ENCODE measurements around the gene FNDC3A. TPM values are rescaled to one million over a fixed set of nuclear protein-coding genes. Genes with fewer than 3 reads are reported as not detected.
A peak's percentile ranks its signal among the peaks of the same experiment; 100 is the strongest.
"Not testable (repeated sequence)": the region's sequence is repeated elsewhere in the genome, so short reads cannot be mapped to it uniquely, and the experiment has no call there.

The FNDC3A gene
- polyA plus RNA-seq, 1 donor from 2014 or later, result 8.9 TPM

DNA sequence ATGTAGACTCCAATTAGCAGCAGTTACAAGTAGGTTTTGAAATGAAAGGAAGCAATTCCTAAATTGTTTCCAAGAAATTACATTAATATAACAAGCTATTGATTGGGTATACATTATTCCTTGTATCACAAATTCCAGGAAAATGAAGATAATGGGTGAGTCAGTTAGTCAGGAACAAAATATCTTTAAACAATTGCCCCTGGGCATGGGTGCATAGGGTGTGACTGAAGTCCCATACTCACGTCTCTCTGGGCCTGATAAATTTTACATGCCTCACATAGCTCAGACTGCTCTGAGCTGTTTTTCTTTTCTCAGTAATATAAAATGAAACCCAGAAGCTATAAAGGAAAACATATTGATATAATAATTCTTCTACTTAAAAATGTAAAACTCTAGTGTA, 87.8 kb downstream of the FNDC3A start:
- peaks cover 5% of the 10 kb centered on the region for H3K36me3 Mint-ChIP-seq
- H3K27me3 Mint-ChIP-seq, result no peaks in the 10 kb centered on the region
- H3K27ac Mint-ChIP-seq, result no peak overlapping the region
- peaks cover 8 to 10% (median 9%) of the 10 kb centered on the region in 3 donors for H3K4me1 Mint-ChIP-seq
- no peaks in the 10 kb centered on the region for H3K9me3 Mint-ChIP-seq
- no peak overlapping the region for H3K4me3 Mint-ChIP-seq

- H3K36me3 Mint-ChIP-seq, result peaks cover 7% of the 10 kb centered on the region
- H3K4me3 Mint-ChIP-seq, result no peak overlapping the region
- no peaks in the 10 kb centered on the region for H3K9me3 Mint-ChIP-seq
- no peaks in the 10 kb centered on the region for H3K27me3 Mint-ChIP-seq
- no peak overlapping the region for H3K27ac Mint-ChIP-seq
- H3K4me1 Mint-ChIP-seq, result peaks cover 5 to 8% (median 8%) of the 10 kb centered on the region in 3 donors
These were observed 88.8 kb downstream of the FNDC3A start for GRCh38 chr13:49064476-49064875.

DNA sequence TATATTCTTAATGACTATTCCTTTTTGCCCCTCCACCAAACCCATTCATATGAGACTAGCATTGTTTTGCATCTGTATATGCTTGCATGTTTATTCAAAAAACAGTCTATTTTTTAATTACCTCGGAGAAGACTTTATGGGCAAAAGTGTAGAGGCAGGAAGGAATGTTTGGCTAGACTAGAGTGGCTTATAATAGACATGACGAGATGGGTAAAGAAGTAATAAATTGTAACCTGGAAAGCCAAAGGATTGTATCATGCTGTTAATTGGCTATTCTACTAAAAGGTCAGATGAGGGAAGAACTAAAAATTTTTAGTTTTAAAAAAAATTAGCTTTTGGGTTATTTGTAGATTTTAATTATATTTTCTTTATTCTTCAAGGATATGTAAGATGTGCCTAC, 91.1 kb downstream of the FNDC3A start:
- H3K9me3 Mint-ChIP-seq, result no peaks in the 10 kb centered on the region
- H3K4me1 Mint-ChIP-seq, result peaks cover under 1 to 8% (median 8%) of the 10 kb centered on the region in 3 donors
- H3K4me3 Mint-ChIP-seq, result no peak overlapping the region
- no peaks in the 10 kb centered on the region for H3K27me3 Mint-ChIP-seq
- peaks cover 9% of the 10 kb centered on the region for H3K36me3 Mint-ChIP-seq
- H3K27ac Mint-ChIP-seq, result no peak overlapping the region

DNA sequence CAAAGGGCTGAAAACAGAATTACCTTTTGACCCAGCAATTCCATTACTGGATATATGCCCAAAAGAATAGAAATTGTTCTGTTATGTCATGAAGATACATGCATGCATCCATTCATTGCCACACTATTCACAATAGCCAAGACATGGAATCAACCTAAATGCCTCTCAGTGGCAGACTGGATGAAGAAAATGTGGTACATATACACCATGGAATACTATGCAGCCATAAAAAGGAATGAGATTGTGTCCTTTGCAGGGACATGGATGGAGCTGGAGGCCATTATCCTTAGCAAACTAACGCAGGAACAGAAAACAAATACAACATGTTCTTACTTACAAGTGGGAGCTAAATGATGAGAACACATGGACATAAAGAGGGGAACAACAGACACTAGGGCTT, 92.8 kb downstream of the FNDC3A start:
- H3K9me3 Mint-ChIP-seq, H3K27ac Mint-ChIP-seq, H3K27me3 Mint-ChIP-seq, H3K4me3 Mint-ChIP-seq, H3K4me1 Mint-ChIP-seq, H3K36me3 Mint-ChIP-seq: not testable (repeated sequence)

GRCh38 chr13:49070021-49070420, 94.3 kb downstream of the FNDC3A start:
- not testable (repeated sequence) for H3K4me3 Mint-ChIP-seq, H3K27ac Mint-ChIP-seq, H3K27me3 Mint-ChIP-seq, H3K4me1 Mint-ChIP-seq, H3K9me3 Mint-ChIP-seq, H3K36me3 Mint-ChIP-seq

GRCh38 chr13:49071341-49071937, 95.7 kb downstream of the FNDC3A start:
- H3K27ac Mint-ChIP-seq, result no peak overlapping the region
- H3K4me1 Mint-ChIP-seq, result peaks cover 0 to 5% (median 2%) of the 10 kb centered on the region in 3 donors
- peaks cover 5% of the 10 kb centered on the region for H3K36me3 Mint-ChIP-seq
- H3K9me3 Mint-ChIP-seq, result no peaks in the 10 kb centered on the region
- no peak overlapping the region for H3K4me3 Mint-ChIP-seq
- H3K27me3 Mint-ChIP-seq, result no peaks in the 10 kb centered on the region

DNA sequence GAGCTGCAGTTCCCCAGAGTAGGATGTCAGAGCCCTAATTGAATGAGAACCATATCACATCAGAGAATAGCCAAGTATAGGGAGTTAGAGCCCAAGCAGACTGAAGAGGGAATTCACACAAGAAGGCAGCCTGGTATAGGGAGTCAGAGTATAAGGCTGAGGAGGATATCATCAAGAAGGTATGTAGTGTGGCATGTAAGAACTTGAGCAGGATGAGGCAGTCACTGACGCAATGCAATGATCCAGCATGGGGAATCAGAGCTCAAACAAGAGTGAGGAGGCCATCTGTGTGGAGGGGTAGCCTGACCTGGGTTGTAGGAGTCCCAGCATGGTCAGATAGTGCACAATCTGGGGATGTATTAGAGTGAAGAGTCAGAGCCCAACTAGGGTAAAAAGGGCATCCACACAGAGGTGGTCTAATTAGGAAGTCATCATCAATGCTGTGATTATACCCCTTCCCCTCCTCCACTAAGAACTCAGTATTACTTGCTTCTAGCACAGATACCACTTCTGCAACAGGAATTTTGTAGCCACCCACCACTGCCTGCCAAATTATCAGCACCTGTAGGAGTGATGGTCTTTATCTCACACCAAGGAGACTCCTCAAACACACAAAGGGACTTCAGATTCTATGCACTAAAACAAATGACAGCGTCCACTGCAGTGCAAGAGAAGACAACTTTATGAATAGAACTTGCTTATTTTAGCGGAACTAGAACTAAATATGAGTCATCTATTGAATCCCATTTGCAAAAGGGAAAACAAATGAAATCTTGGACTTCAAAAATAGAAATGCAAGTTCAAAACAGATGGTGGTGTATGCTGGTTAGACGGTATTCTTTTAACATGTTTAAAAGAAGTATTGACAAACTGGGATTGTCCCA, 107.2 kb downstream of the FNDC3A start:
- no peaks in the 10 kb centered on the region for H3K9me3 Mint-ChIP-seq
- no peaks in the 10 kb centered on the region for H3K27me3 Mint-ChIP-seq
- peak overlapping the region in 2 of 3 donors; percentile 18 to 43 for H3K27ac Mint-ChIP-seq
- peaks cover 11 to 20% (median 12%) of the 10 kb centered on the region in 3 donors for H3K4me1 Mint-ChIP-seq
- H3K4me3 Mint-ChIP-seq, result peak overlapping the region in 1 of 4 donors; percentile 14
- H3K36me3 Mint-ChIP-seq, result peaks cover 15% of the 10 kb centered on the region

GRCh38 chr13:49084961-49085360, 109.2 kb downstream of the FNDC3A start:
- no peak overlapping the region for H3K4me3 Mint-ChIP-seq
- peaks cover 11 to 20% (median 12%) of the 10 kb centered on the region in 3 donors for H3K4me1 Mint-ChIP-seq
- peaks cover 0 to 1% (median 0%) of the 10 kb centered on the region in 3 donors for H3K9me3 Mint-ChIP-seq
- H3K27ac Mint-ChIP-seq, result peak overlapping the region in 1 of 3 donors; percentile 1
- H3K36me3 Mint-ChIP-seq, result peaks cover 22% of the 10 kb centered on the region
- no peaks in the 10 kb centered on the region for H3K27me3 Mint-ChIP-seq

GRCh38 chr13:49086722-49087121, 111.0 kb downstream of the FNDC3A start:
- Mint-ChIP-seq H3K36me3 (peaks cover 17% of the 10 kb centered on the region), H3K27me3 (no peaks in the 10 kb centered on the region), H3K4me3 (no peak overlapping the region), H3K27ac (no peak overlapping the region), H3K4me1 (peaks cover 11 to 12% (median 12%) of the 10 kb centered on the region in 3 donors), H3K9me3 (peaks cover 0 to 1% (median 0%) of the 10 kb centered on the region in 3 donors)

- H3K27ac Mint-ChIP-seq, result no peak overlapping the region
- H3K36me3 Mint-ChIP-seq, result peaks cover 10% of the 10 kb centered on the region
- H3K4me3 Mint-ChIP-seq, result no peak overlapping the region
- H3K9me3 Mint-ChIP-seq, result peaks cover 0 to 1% (median 0%) of the 10 kb centered on the region in 3 donors
- peaks cover 2 to 10% (median 7%) of the 10 kb centered on the region in 3 donors for H3K4me1 Mint-ChIP-seq
- H3K27me3 Mint-ChIP-seq, result no peaks in the 10 kb centered on the region
These were observed 117.7 kb downstream of the FNDC3A start for GRCh38 chr13:49093376-49093775.

DNA sequence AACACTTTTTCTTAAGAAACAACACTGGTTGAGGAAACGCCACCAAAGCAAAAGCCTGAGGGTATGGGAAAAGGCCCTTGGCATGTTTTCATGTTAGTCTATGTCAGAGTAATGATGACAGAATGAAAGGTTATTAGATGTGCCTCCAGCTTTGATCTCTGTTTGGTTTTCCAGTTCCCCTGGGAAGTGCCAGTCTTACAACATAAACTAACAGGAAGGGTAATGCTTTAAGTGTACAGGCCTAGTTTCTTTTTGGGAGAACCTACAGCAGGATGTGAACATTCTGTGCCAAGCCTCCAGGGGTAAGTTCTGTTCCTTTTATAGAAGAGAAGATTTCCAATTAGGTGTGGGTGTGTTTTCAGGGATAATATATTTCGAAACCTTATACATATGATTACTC, 121.7 kb downstream of the FNDC3A start:
- H3K36me3 Mint-ChIP-seq, result peaks cover 2% of the 10 kb centered on the region
- H3K27ac Mint-ChIP-seq, result no peak overlapping the region
- no peaks in the 10 kb centered on the region for H3K9me3 Mint-ChIP-seq
- H3K27me3 Mint-ChIP-seq, result no peaks in the 10 kb centered on the region
- peaks cover 1 to 10% (median 7%) of the 10 kb centered on the region in 3 donors for H3K4me1 Mint-ChIP-seq
- no peak overlapping the region for H3K4me3 Mint-ChIP-seq

DNA sequence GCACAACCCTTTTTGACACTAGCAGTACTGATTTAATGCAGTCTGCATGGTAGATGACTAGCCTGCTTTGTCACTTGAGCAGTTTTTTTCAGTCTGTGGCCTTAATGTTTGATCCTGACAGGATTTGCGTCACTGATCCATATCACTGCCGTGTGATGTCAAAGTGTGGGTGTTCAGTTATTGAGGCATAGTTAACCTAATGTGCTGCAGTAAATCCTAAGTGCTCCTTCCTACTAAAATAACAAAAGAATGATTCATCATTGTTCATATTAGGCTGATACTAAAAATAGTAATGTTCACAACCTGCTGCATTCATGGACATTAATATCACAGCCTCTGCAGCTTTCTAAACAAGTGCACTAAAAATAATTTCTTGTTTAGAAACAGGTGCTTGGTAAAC, 122.5 kb downstream of the FNDC3A start:
- Mint-ChIP-seq H3K36me3 (peaks cover 2% of the 10 kb centered on the region), H3K4me1 (peaks cover 1 to 9% (median 7%) of the 10 kb centered on the region in 3 donors), H3K4me3 (no peak overlapping the region), H3K27ac (peak overlapping the region in 1 of 3 donors; percentile 45), H3K27me3 (no peaks in the 10 kb centered on the region), H3K9me3 (no peaks in the 10 kb centered on the region)

GRCh38 chr13:49098771-49099512, 123.2 kb downstream of the FNDC3A start:
- peaks cover 2% of the 10 kb centered on the region for H3K36me3 Mint-ChIP-seq
- peaks cover 3 to 9% (median 7%) of the 10 kb centered on the region in 3 donors for H3K4me1 Mint-ChIP-seq

DNA sequence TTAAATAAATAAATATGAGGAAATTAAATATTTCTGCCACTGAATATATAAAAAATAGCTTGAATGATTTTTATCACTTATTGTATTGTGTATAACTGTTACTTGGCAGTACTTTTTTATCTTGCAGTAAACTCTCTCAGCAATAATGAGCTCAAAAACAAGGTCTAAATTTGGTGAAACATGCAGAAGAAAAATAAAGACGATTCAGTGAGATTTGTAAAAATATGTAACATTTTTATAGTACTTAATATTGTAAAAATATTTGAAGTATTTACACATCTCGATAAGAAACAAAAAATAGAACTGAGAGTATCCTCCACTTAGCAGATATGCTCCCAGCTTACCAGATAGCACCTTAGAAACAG, 123.8 kb downstream of the FNDC3A start:
- no peak overlapping the region for H3K27ac Mint-ChIP-seq
- H3K36me3 Mint-ChIP-seq, result peaks cover 2% of the 10 kb centered on the region
- H3K4me3 Mint-ChIP-seq, result no peak overlapping the region
- peaks cover 3 to 9% (median 7%) of the 10 kb centered on the region in 3 donors for H3K4me1 Mint-ChIP-seq
- H3K27me3 Mint-ChIP-seq, result no peaks in the 10 kb centered on the region
- H3K9me3 Mint-ChIP-seq, result no peaks in the 10 kb centered on the region

More at GRCh38 chr13:49098771-49099512, 123.2 kb downstream of the FNDC3A start:
- H3K4me3 Mint-ChIP-seq, result no peak overlapping the region
- no peaks in the 10 kb centered on the region for H3K9me3 Mint-ChIP-seq
- no peak overlapping the region for H3K27ac Mint-ChIP-seq
- H3K27me3 Mint-ChIP-seq, result no peaks in the 10 kb centered on the region
